Fibroblast of lung (primary cell): ENCODE measurements around the gene ATG2A. TPM values are rescaled to one million over a fixed set of nuclear protein-coding genes. Genes with fewer than 3 reads are reported as not detected.

Experiments
- DNase-seq, 2 donors: peaks; one replicate each; pipeline versions ENCODE4 v3.0.0 to v3.0.0-alpha.2; 2010; ENCODE audit warnings: low read depth in 2 of 2
- H2AFZ ChIP-seq: 2 replicates; pipeline ENCODE4 v1.5.1; 2012; ENCODE audit warnings: low read length, control low read depth, inconsistent platforms
- H3K27ac ChIP-seq: 2 replicates; pipeline ENCODE4 v1.5.1; 2011; ENCODE audit warnings: low read length, control low read depth; ENCODE audit not compliant: insufficient read depth
- H3K27me3 ChIP-seq: 2 replicates; pipeline ENCODE4 v1.5.1; 2011; ENCODE audit warnings: mild to moderate bottlenecking, low read length; ENCODE audit not compliant: control insufficient read depth, insufficient read depth
- H3K36me3 ChIP-seq: 2 replicates; pipeline ENCODE4 v1.5.1; 2011; ENCODE audit warnings: low read length; ENCODE audit not compliant: control insufficient read depth, insufficient read depth
- H3K4me1 ChIP-seq: 2 replicates; pipeline ENCODE4 v1.5.1; 2011; ENCODE audit warnings: low read length; ENCODE audit not compliant: control insufficient read depth, insufficient read depth; ENCODE audit errors: extremely low read depth
- H3K4me2 ChIP-seq: 2 replicates; pipeline ENCODE4 v1.5.1; 2011; ENCODE audit warnings: low read length, control low read depth; ENCODE audit not compliant: insufficient read depth; ENCODE audit errors: extremely low read depth
- H3K4me3 ChIP-seq, 4 experiments: fragments of 200-600 bp in 1 of 4; sonication (generic) in 1 of 4; replicated peaks in 1 of 4; 2 replicates each; pipeline ENCODE4 v1.5.1; 2011 to 2016; ENCODE audit warnings: low read length in 4 of 4, low read depth in 3 of 4, mild to moderate bottlenecking in 3 of 4, control low read depth in 2 of 4, inconsistent platforms in 1 of 4, mixed read lengths in 1 of 4; ENCODE audit not compliant: insufficient read depth in 1 of 4; ENCODE audit errors: control extremely low read depth in 1 of 4
- H3K79me2 ChIP-seq: 2 replicates; pipeline ENCODE4 v1.5.1; 2012; ENCODE audit warnings: mild to moderate bottlenecking, low read length, inconsistent platforms; ENCODE audit not compliant: control insufficient read depth, insufficient read depth
- H3K9ac ChIP-seq: 2 replicates; pipeline ENCODE4 v1.5.1; 2011; ENCODE audit warnings: mild to moderate bottlenecking, low read length, control low read depth; ENCODE audit not compliant: insufficient read depth
- H3K9me3 ChIP-seq: 2 replicates; pipeline ENCODE4 v1.5.1; 2012; ENCODE audit warnings: low read depth, low read length; ENCODE audit not compliant: control insufficient read depth, insufficient read depth
- H4K20me1 ChIP-seq: 2 replicates; pipeline ENCODE4 v1.5.1; 2011; ENCODE audit warnings: low read length; ENCODE audit not compliant: control insufficient read depth, insufficient read depth; ENCODE audit errors: extremely low read depth
- CTCF ChIP-seq, 2 donors: IDR thresholded peaks in 1 of 2; conservative IDR thresholded peaks in 1 of 2; 1 replicate in 1 of 2; 2 replicates in 1 of 2; pipeline ENCODE4 v1.5.1; 2011 to 2012; ENCODE audit warnings: low read length in 2 of 2, control low read depth in 1 of 2, inconsistent platforms in 1 of 2, low read depth in 1 of 2, mild to moderate bottlenecking in 1 of 2
- EZH2 ChIP-seq: IDR thresholded peaks from 2 replicates; pipeline ENCODE4 v1.5.1; 2012; ENCODE audit warnings: low read length, control low read depth, mild to moderate bottlenecking; ENCODE audit errors: missing control alignments
- polyA plus RNA-seq, 2 donors: library from polyadenylated mRNA; depleted of rRNA in 1 of 2; stranded (reverse) in 1 of 2; unstranded in 1 of 2; fragments of >200 nt; gene quantifications; 2 replicates each; pipeline ENCODE4 v1.2.1, GENCODE V29; 2011 to 2012; ENCODE audit warnings: missing spikeins in 1 of 2
- total RNA-seq: library from RNA; depleted of rRNA; stranded (reverse); fragments of >200 nt; gene quantifications from 2 replicates; pipeline ENCODE4 v1.2.1, GENCODE V29; 2014

The ATG2A gene
- total and polyA plus RNA-seq, 2 donors (not counting 1 experiment from before 2014, with no cell fraction given), result 3.1 to 9.9 TPM

GRCh38 chr11:64888729-64889511, 28.1 kb downstream of the ATG2A start:
- Histone ChIP-seq H3K9me3 (no peaks in the 10 kb centered on the region), H4K20me1 (no peaks in the 10 kb centered on the region), H3K36me3 (no peaks in the 10 kb centered on the region), H3K27ac (no peak overlapping the region), H3K9ac (no peak overlapping the region), H3K79me2 (no peaks in the 10 kb centered on the region), H3K4me3 (no peak overlapping the region), H3K27me3 (no peaks in the 10 kb centered on the region), H3K4me1 (peaks cover 3% of the 10 kb centered on the region), H2AFZ (no peak overlapping the region), H3K4me2 (no peak overlapping the region)
- DNase-seq, result peak in 1 of 2 donors; percentile 21
- TF ChIP-seq CTCF (conservative IDR thresholded peaks at IDR 0.05 in 1 of 2, IDR thresholded peaks at IDR 0.05 in 1 of 2; ENCODE audit: low read depth in 1 of 2, low read length in 2 of 2), result no peak
- no peak for TF ChIP-seq EZH2

- H3K36me3 ChIP-seq, result no peaks in the 10 kb centered on the region
- H3K9me3 ChIP-seq, result no peaks in the 10 kb centered on the region
- no peak overlapping the region for H3K27ac ChIP-seq
- H4K20me1 ChIP-seq, result no peaks in the 10 kb centered on the region
- H3K79me2 ChIP-seq, result no peaks in the 10 kb centered on the region
- H3K4me2 ChIP-seq, result peak overlapping the region; percentile 69
- no peak overlapping the region for H3K4me3 ChIP-seq
- H3K4me1 ChIP-seq, result peaks cover 3% of the 10 kb centered on the region
- H3K27me3 ChIP-seq, result no peaks in the 10 kb centered on the region
- no peak overlapping the region for H3K9ac ChIP-seq
- DNase-seq, result no peak
- TF ChIP-seq EZH2 (no peak), CTCF (conservative IDR thresholded peaks at IDR 0.05 in 1 of 2, IDR thresholded peaks at IDR 0.05 in 1 of 2; ENCODE audit: low read depth in 1 of 2, low read length in 2 of 2) (no peak)
- H2AFZ ChIP-seq, result peak overlapping the region; percentile 92
Measured at GRCh38 chr11:64888406-64888728, 28.6 kb downstream of the ATG2A start.

GRCh38 chr11:64887757-64888405, 29.1 kb downstream of the ATG2A start:
- peak; percentile 33 to 55 for DNase-seq
- peak overlapping the region; percentile 69 for H3K4me2 ChIP-seq

More at GRCh38 chr11:64887757-64888405, 29.1 kb downstream of the ATG2A start:
- H3K9me3 ChIP-seq, result no peaks in the 10 kb centered on the region
- H3K79me2 ChIP-seq, result no peaks in the 10 kb centered on the region
- no peak for TF ChIP-seq EZH2
- TF ChIP-seq CTCF (conservative IDR thresholded peaks at IDR 0.05 in 1 of 2, IDR thresholded peaks at IDR 0.05 in 1 of 2; ENCODE audit: low read depth in 1 of 2, low read length in 2 of 2), result peak; percentile 77 to 78
- peak overlapping the region; percentile 92 for H2AFZ ChIP-seq
- no peaks in the 10 kb centered on the region for H3K36me3 ChIP-seq
- peaks cover 3% of the 10 kb centered on the region for H3K4me1 ChIP-seq
- H3K27me3 ChIP-seq, result no peaks in the 10 kb centered on the region
- H3K9ac ChIP-seq, result no peak overlapping the region
- peak overlapping the region in 1 of 4 experiments; percentile 30 for H3K4me3 ChIP-seq
- no peaks in the 10 kb centered on the region for H4K20me1 ChIP-seq
- H3K27ac ChIP-seq, result no peak overlapping the region
